H1 (cell line): ENCODE measurements around the gene ROM1.

Experiments used
- POLR2A ChIP-seq, 2 experiments: IDR thresholded peaks; 1 replicate in 1 of 2; 2 replicates in 1 of 2; pipeline ENCODE4 v1.6.1; 2011; ENCODE audit warnings: low read depth in 2 of 2, low read length in 2 of 2, mild to moderate bottlenecking in 2 of 2; ENCODE audit errors: control extremely low read depth in 1 of 2
- ZNF274 ChIP-seq: IDR thresholded peaks from 2 replicates; pipeline ENCODE4 v1.7.0; 2012; ENCODE audit warnings: low read length, borderline replicate concordance; ENCODE audit errors: extremely low read depth
- TF ChIP-seq, protein P1 (sequence below), 3 experiments: IDR thresholded peaks; 1 replicate in 2 of 3; 2 replicates in 1 of 3; pipeline versions ENCODE4 v1.5.1 to v1.6.1; 2011; ENCODE audit warnings: low read length in 3 of 3, mild to moderate bottlenecking in 3 of 3, inconsistent platforms in 2 of 3, low read depth in 1 of 3, moderate library complexity in 1 of 3; ENCODE audit not compliant: insufficient read depth in 1 of 3; ENCODE audit errors: control extremely low read depth in 1 of 3

DNA sequence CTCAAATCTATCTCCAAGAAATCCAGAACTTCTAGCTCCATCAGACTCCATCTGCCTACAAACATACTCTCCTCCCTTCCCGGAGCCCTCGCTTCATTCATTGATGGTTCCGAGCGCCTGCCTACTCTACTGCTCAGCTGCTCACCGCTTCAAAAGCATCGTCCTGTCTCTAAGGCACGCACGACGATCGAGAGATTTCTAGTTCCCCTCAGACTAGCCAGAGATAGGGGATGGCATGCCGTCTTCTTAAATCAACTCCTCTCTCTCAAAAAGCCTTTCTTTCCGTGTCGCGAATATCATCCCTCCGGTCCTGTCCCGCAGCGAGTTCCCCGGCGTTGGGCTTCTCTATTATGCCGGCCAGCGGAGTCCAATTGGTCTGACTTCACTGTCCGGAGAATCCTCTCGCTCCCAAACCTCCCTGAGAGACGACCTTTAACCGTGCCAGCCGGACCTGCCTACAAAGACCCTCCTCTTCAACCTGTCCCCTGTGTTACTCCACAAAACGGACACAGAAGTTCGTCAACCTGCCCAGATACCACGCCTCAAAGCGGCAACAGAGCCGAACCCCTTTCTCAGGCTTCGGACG lies 40.0 kb upstream of the ROM1 start:
- TF ChIP-seq ZNF274 (no peak), POLR2A (IDR thresholded peaks at IDR 0.05; ENCODE audit: control extremely low read depth in 1 of 2, low read depth in 2 of 2, low read length in 2 of 2) (no peak)
- TF ChIP-seq, protein P1, sequence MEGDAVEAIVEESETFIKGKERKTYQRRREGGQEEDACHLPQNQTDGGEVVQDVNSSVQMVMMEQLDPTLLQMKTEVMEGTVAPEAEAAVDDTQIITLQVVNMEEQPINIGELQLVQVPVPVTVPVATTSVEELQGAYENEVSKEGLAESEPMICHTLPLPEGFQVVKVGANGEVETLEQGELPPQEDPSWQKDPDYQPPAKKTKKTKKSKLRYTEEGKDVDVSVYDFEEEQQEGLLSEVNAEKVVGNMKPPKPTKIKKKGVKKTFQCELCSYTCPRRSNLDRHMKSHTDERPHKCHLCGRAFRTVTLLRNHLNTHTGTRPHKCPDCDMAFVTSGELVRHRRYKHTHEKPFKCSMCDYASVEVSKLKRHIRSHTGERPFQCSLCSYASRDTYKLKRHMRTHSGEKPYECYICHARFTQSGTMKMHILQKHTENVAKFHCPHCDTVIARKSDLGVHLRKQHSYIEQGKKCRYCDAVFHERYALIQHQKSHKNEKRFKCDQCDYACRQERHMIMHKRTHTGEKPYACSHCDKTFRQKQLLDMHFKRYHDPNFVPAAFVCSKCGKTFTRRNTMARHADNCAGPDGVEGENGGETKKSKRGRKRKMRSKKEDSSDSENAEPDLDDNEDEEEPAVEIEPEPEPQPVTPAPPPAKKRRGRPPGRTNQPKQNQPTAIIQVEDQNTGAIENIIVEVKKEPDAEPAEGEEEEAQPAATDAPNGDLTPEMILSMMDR (IDR thresholded peaks at IDR 0.05; ENCODE audit: control extremely low read depth in 1 of 3, insufficient read depth in 1 of 3, low read depth in 1 of 3, low read length in 3 of 3), result no peak
